Aorta (tissue), 5 donors: ENCODE data around the gene ATXN1. TPM values are rescaled to one million over a fixed set of nuclear protein-coding genes. Genes with fewer than 3 reads are reported as not detected.

ENCODE experiments used
- ATAC-seq: fragments of 200-7000 bp; cut with Tn5 transposase; one replicate; pipeline ENCODE4 v1.9.1; 2022; ENCODE audit warnings: moderate library complexity; ENCODE audit not compliant: low FRiP score
- DNase-seq, 2 donors: peaks; one replicate each; pipeline ENCODE4 v3.0.0-alpha.2; 2020
- H3K27ac ChIP-seq, 2 donors: one replicate each; pipeline ENCODE4 v1.5.1; 2013; ENCODE audit warnings: low read length in 2 of 2, mild to moderate bottlenecking in 2 of 2, moderate library complexity in 2 of 2, control low read depth in 1 of 2, inconsistent platforms in 1 of 2, low read depth in 1 of 2
- H3K27me3 ChIP-seq, 2 donors: one replicate each; pipeline ENCODE4 v1.6.1; 2013; ENCODE audit warnings: control low read depth in 1 of 2, low read length in 1 of 2, mild to moderate bottlenecking in 1 of 2, moderate library complexity in 1 of 2; ENCODE audit not compliant: insufficient read depth in 2 of 2, control insufficient read depth in 1 of 2
- H3K36me3 ChIP-seq, 2 donors: one replicate each; pipeline ENCODE4 v1.6.1; 2013; ENCODE audit warnings: control low read depth in 1 of 2, low read length in 1 of 2, mild to moderate bottlenecking in 1 of 2; ENCODE audit not compliant: insufficient read depth in 2 of 2, control insufficient read depth in 1 of 2
- H3K4me1 ChIP-seq, 2 donors: one replicate each; pipeline ENCODE4 v1.6.1; 2013; ENCODE audit warnings: low read length in 2 of 2, control low read depth in 1 of 2, mild to moderate bottlenecking in 1 of 2, moderate library complexity in 1 of 2; ENCODE audit not compliant: insufficient read depth in 2 of 2, control insufficient read depth in 1 of 2
- H3K4me3 ChIP-seq, 2 donors: one replicate each; pipeline ENCODE4 v1.5.1; 2013; ENCODE audit warnings: low read length in 2 of 2, control low read depth in 1 of 2, mild to moderate bottlenecking in 1 of 2
- H3K9me3 ChIP-seq: one replicate; pipeline ENCODE4 v1.6.1; 2013; ENCODE audit warnings: mild to moderate bottlenecking, low read length; ENCODE audit not compliant: control insufficient read depth
- WGBS, 2 donors: extraction: QIAGEN DNeasy Blood & Tissue Kit; methylation state at CpG; one replicate each; pipeline ENCODE4 v1.1.7; 2013; 5-methylcytosine and 5-hydroxymethylcytosine counted together
- intact Hi-C, 2 donors: fragments of 100-400 bp; cut with DNase I; formaldehyde crosslinking; loops; one replicate each; pipeline versions ENCODE4 v1.14.2 to v1.15.0; 2022
- polyA plus RNA-seq, 2 donors: library from polyadenylated mRNA; stranded (reverse); fragments of 200-250 nt; gene quantifications; one replicate each; pipeline ENCODE4 v1.2.3, GENCODE V29; 2013
- total RNA-seq, 2 donors: library from RNA; stranded (reverse); fragmentation: NEBNext Ultra II Directional; extraction: Animal tissue kit (Norgen Biotek cat#: 25700); gene quantifications; one replicate each; pipeline ENCODE4 v1.2.1, GENCODE V29; 2021
- donor health status: healthy with polysubstance abuse.
- donor health status: Bipolar disorder and iron deficiency.
- donor health status: DM: no; HTN: no; CAD: no.
- donor health status: DM: no; HTN: no; CAD: no.
- donor health status: DM: yes; HTN: yes; CAD: no.

ATXN1 gene
- total and polyA plus RNA-seq, 4 donors, result 11.5 to 85.5 (median 45.8) TPM

GRCh38 chr6:16669227-16669626 is 92.0 kb downstream of the ATXN1 start:
- Histone ChIP-seq H3K4me1 (peaks cover 3 to 12% of the 10 kb centered on the region in 2 donors), H3K27me3 (no peaks in the 10 kb centered on the region), H3K9me3 (no peaks in the 10 kb centered on the region), H3K36me3 (no peaks in the 10 kb centered on the region), H3K4me3 (no peak overlapping the region), H3K27ac (no peak overlapping the region)
- 85 to 88% methylated on average over 3 of the region's 3 CpGs for WGBS, 2 donors
- ATAC-seq, result no peak
- no peak for DNase-seq
- intact Hi-C loops, result no loop called here

DNA sequence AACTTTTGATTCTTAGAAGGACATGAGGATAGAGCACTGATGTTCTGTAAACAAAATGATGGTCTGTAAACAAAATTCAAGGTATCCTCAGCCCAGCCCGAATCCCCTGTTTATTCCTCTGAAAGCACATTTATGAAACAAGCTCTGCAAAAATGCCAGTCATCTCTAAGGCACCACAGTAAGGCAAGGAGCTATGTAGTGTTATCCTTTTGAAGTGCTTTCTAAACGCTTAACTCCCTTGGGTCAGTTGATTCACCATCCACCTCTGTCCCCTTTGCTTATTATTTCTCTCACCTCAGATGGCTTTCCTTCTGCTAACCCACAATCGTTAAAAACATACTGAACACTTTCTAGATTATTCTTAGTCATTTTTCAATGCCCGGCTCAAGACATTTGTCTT is 93.8 kb downstream of the ATXN1 start:
- Histone ChIP-seq H3K4me3 (no peak overlapping the region), H3K27ac (no peak overlapping the region), H3K9me3 (no peaks in the 10 kb centered on the region), H3K36me3 (no peaks in the 10 kb centered on the region), H3K27me3 (no peaks in the 10 kb centered on the region), H3K4me1 (peaks cover under 1 to 11% of the 10 kb centered on the region in 2 donors)
- no peak for DNase-seq
- ATAC-seq, result no peak
- WGBS, 2 donors, result 32 to 48% methylated on average over 4 of the region's 4 CpGs
- intact Hi-C loops, result no loop called here

DNA sequence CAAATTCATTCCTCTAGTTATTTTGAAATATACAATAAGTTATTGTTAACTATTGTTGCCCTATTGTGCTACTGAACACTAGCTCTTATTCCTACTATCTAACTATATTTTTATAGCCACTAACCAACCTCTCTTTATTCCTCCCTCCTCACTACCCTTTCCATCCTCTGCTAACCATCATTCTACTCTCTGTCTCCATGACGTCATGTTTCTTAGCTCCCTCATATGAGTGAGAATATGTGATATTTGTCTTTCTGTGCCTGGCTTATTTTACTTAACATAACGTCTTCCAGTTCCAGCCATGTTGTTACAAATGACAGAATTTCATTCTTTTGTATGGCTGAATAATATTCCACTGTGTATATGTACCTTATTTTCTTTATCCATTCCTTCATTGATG is 95.3 kb downstream of the ATXN1 start:
- Histone ChIP-seq H3K27ac (no peak overlapping the region), H3K9me3 (no peaks in the 10 kb centered on the region), H3K36me3 (no peaks in the 10 kb centered on the region), H3K4me3 (no peak overlapping the region), H3K4me1 (peaks cover 0 to 8% of the 10 kb centered on the region in 2 donors), H3K27me3 (no peaks in the 10 kb centered on the region)
- intact Hi-C loops, result no loop called here
- no peak for ATAC-seq
- 81 to 84% methylated on average over 2 of the region's 2 CpGs for WGBS, 2 donors
- DNase-seq, result no peak

DNA sequence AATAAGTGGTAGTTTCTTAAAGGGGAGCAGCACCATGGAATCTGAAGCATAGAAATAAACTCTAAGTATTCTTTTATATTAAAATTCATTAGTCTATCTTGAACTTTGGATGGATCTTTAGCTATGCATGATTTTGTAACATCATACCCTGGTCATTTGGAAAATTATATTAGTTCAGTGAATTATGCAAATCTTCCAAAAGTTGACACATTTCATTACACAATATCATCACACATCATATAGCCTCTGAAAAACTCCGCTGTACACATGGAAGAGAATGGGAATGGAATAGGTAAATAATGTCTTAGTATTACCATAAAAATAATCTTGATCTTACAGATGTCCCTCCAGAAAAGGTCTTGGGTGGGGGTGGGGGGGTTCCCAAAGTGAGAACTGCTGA is 96.1 kb downstream of the ATXN1 start:
- ATAC-seq, result no peak
- Histone ChIP-seq H3K27me3 (no peaks in the 10 kb centered on the region), H3K9me3 (no peaks in the 10 kb centered on the region), H3K36me3 (no peaks in the 10 kb centered on the region), H3K27ac (no peak overlapping the region), H3K4me1 (peaks cover 0 to 8% of the 10 kb centered on the region in 2 donors), H3K4me3 (no peak overlapping the region)
- no peak for DNase-seq
- 99 to 100% methylated on average over 1 of the region's 1 CpG for WGBS, 2 donors
- intact Hi-C loops, result no loop called here

- Histone ChIP-seq H3K27me3 (no peaks in the 10 kb centered on the region), H3K4me1 (peaks cover 0 to 3% of the 10 kb centered on the region in 2 donors), H3K36me3 (no peaks in the 10 kb centered on the region), H3K9me3 (no peaks in the 10 kb centered on the region), H3K4me3 (no peak overlapping the region), H3K27ac (no peak overlapping the region)
- ATAC-seq, result no peak
- WGBS, 2 donors, result 86 to 95% methylated on average over 1 of the region's 1 CpG
- intact Hi-C loops, result no loop called here
- no peak for DNase-seq
Measured at GRCh38 chr6:16663901-16664300, 97.4 kb downstream of the ATXN1 start.

GRCh38 chr6:16660157-16660497 is 101.1 kb downstream of the ATXN1 start:
- no peaks in the 10 kb centered on the region for H3K4me1 ChIP-seq
- WGBS, 2 donors, result 17 to 24% methylated on average over 1 of the region's 1 CpG
- H3K27me3 ChIP-seq, result no peaks in the 10 kb centered on the region
- H3K27ac ChIP-seq, result no peak overlapping the region
- DNase-seq (no peak), ATAC-seq (no peak)
- H3K4me3 ChIP-seq, result no peak overlapping the region
- no peaks in the 10 kb centered on the region for H3K9me3 ChIP-seq
- intact Hi-C loops, result no loop called here
- H3K36me3 ChIP-seq, result no peaks in the 10 kb centered on the region

DNA sequence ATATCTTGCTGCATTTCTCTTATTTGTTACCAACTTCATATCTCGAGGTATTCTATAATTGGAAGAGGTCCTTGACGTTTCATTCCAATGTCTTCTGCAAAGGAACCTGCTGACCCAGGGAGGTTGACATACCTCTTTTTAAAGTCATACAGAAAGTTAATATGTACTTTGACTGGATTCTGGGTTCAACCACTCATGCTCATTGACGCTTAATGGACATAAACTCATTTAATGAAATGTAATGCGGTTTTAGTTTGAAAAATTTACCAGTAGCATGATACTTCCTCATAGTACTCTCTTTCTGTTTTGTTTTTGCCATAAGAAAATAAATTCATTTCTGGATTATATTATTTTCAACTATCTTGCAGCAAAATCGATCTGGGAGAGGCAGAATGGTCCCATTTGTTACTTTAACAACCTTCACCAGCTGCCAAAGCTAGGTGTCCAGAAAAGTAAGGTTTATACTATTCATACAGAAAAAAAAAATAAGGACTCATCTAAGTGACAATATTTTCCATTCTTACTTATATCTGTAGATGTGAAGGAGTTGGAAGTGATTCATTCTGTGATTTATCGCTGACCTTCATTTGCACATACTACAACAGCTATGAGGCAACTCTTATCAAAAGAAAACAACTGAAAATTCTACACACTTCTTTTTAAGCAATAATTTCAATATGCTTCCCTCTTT is 101.6 kb downstream of the ATXN1 start:
- no peaks in the 10 kb centered on the region for H3K9me3 ChIP-seq
- H3K27ac ChIP-seq, result no peak overlapping the region
- H3K36me3 ChIP-seq, result no peaks in the 10 kb centered on the region
- H3K27me3 ChIP-seq, result no peaks in the 10 kb centered on the region
- 56% methylated on average over 6 of the region's 6 CpGs for WGBS, 2 donors
- H3K4me3 ChIP-seq, result no peak overlapping the region
- H3K4me1 ChIP-seq, result no peaks in the 10 kb centered on the region
- no peak for ATAC-seq
- no peak for DNase-seq
- intact Hi-C loops, result no loop called here

DNA sequence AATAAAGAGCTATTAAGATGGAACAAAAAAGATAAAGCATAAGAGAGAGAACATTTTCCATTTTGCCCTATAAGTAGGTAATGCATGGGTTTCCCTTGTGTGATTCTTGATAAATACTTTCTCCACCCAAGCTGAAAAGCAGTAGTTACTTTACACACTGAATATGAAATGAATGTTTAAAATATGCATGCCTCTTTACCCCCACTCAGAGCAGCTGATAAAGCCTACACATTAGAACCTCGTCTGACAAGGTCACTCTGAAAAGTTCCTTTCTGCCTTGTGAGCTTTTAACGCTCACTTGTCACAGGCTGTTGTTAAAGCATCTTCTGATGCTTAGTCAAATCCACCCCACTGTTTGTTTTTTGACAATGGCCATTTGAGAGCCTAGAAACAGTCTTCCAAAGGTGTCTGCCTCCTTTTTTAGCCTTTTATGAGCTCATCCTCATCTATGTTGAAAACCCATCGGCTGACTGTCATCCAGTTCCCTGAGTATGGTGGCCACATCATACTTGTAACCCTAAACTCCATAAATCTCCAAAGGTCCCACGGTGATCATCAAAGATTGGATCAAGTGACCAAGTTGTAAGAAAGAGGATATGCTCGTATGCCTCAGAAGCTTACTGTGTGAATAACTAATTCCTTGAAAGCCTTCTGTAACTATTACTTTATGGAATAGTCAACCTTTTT is 102.8 kb downstream of the ATXN1 start:
- intact Hi-C loops, result no loop called here
- DNase-seq (no peak), ATAC-seq (no peak)
- Histone ChIP-seq H3K4me3 (no peak overlapping the region), H3K4me1 (no peaks in the 10 kb centered on the region), H3K27me3 (no peaks in the 10 kb centered on the region), H3K36me3 (no peaks in the 10 kb centered on the region), H3K9me3 (no peaks in the 10 kb centered on the region), H3K27ac (no peak overlapping the region)
- 76 to 85% methylated on average over 5 of the region's 5 CpGs for WGBS, 2 donors

- WGBS, 2 donors, result 47 to 72% methylated on average over 1 of the region's 1 CpG
- Histone ChIP-seq H3K4me1 (no peaks in the 10 kb centered on the region), H3K4me3 (no peak overlapping the region), H3K27me3 (no peaks in the 10 kb centered on the region), H3K27ac (no peak overlapping the region), H3K36me3 (peaks cover 0 to 3% of the 10 kb centered on the region in 2 donors), H3K9me3 (no peaks in the 10 kb centered on the region)
- ATAC-seq (no peak), DNase-seq (no peak)
- intact Hi-C loops, result no loop called here
Measured at GRCh38 chr6:16657768-16658167, 103.5 kb downstream of the ATXN1 start.
